ENCODE results near the gene NBR1.
A peak's percentile ranks its signal among the peaks of the same experiment; 100 is the strongest.
"Not testable (repeated sequence)": the region's sequence is repeated elsewhere in the genome, so short reads cannot be mapped to it uniquely, and the experiment has no call there.

NBR1 gene

GRCh38 chr17:43155666-43156065, 15.3 kb upstream of the NBR1 start:
- intact Hi-C loops (cut with DNase I; ENCODE audit: low total_unique reads) = no loop called here
- TF ChIP-seq, protein P1, sequence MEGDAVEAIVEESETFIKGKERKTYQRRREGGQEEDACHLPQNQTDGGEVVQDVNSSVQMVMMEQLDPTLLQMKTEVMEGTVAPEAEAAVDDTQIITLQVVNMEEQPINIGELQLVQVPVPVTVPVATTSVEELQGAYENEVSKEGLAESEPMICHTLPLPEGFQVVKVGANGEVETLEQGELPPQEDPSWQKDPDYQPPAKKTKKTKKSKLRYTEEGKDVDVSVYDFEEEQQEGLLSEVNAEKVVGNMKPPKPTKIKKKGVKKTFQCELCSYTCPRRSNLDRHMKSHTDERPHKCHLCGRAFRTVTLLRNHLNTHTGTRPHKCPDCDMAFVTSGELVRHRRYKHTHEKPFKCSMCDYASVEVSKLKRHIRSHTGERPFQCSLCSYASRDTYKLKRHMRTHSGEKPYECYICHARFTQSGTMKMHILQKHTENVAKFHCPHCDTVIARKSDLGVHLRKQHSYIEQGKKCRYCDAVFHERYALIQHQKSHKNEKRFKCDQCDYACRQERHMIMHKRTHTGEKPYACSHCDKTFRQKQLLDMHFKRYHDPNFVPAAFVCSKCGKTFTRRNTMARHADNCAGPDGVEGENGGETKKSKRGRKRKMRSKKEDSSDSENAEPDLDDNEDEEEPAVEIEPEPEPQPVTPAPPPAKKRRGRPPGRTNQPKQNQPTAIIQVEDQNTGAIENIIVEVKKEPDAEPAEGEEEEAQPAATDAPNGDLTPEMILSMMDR (IDR thresholded peaks at IDR 0.05) = no peak
- no peak overlapping the region for H3K4me3 ChIP-seq

DNA sequence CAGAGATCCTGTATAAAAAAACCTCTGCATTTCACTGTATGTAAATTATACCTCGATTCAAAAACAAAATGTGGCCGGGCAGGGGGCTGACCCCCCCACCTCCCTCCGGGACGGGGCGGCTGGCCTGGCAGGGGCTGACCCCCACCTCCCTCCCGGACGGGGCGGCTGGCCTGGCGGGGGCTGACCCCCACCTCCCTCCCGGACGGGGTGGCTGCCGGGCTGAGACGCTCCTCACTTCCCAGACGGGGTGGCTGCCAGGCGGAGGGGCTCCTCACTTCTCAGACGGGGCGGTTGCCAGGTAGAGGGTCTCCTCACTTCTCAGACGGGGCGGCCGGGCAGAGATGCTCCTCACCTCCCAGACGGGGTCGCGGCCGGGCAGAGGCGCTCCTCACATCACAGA, 11.8 kb upstream of the NBR1 start:
- H3K4me3 ChIP-seq; H3K27me3 ChIP-seq; intact Hi-C loops (cut with DNase I; ENCODE audit: low total_unique reads); H3K9me3 ChIP-seq; H3K4me1 ChIP-seq; H3K27ac ChIP-seq; DNase-seq: not testable (repeated sequence)
- peaks cover 5 to 31% (median 5%) of the 10 kb centered on the region in 3 donors for H3K36me3 ChIP-seq

More at GRCh38 chr17:43155666-43156065, 15.3 kb upstream of the NBR1 start:
- Histone ChIP-seq H3K4me1 (no peaks in the 10 kb centered on the region), H3K36me3 (peaks cover 5 to 24% (median 5%) of the 10 kb centered on the region in 3 donors), H3K9me3 (no peaks in the 10 kb centered on the region), H3K27ac (no peak overlapping the region), H3K27me3 (no peaks in the 10 kb centered on the region)
- no peak for DNase-seq

- DNase-seq; H3K27ac ChIP-seq; H3K9me3 ChIP-seq; H3K4me3 ChIP-seq; H3K4me1 ChIP-seq; intact Hi-C loops (cut with DNase I; ENCODE audit: low total_unique reads); H3K27me3 ChIP-seq: not testable (repeated sequence)
- peaks cover 5 to 34% (median 5%) of the 10 kb centered on the region in 3 donors for H3K36me3 ChIP-seq
Measured at GRCh38 chr17:43159957-43160356, 11.1 kb upstream of the NBR1 start.

DNA sequence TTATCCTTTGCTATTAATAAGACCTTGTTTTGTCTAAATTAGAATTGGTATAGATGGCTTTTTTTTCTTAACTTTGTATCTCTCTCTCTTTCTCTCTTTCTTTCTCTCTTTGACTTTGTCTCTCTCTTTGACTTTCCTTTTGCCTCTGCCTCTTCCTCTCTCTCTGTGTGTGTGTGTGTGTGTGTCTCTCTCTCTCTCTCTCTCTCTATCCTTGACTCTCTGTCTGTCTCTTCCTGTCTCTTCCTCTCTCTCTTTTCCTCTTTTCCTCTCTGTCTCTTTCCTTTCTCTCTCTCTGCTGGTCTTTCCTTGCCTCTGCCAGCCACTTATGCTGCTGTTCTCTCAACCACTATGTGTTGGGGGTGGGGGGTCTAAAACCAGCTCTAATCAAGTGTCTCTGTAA, 5.0 kb upstream of the NBR1 start:
- H3K36me3 ChIP-seq = peaks cover 0 to 12% (median 0%) of the 10 kb centered on the region in 3 donors
- not testable (repeated sequence) for H3K27me3 ChIP-seq, H3K9me3 ChIP-seq, H3K4me3 ChIP-seq, H3K27ac ChIP-seq, DNase-seq
- intact Hi-C loops (cut with DNase I; ENCODE audit: low total_unique reads) = loop anchor here (5.0 kb wide), 1 partner anchor 39 kb away; the partner anchor contains the start of gene BRCA1
- H3K4me1 ChIP-seq = peaks cover 0 to 15% (median 9%) of the 10 kb centered on the region in 4 donors

- TF ChIP-seq, protein P1 (IDR thresholded peaks at IDR 0.05) = no peak
- Histone ChIP-seq H3K9me3 (no peaks in the 10 kb centered on the region), H3K4me3 (peak overlapping the region; percentile 85 to 86), H3K27me3 (no peaks in the 10 kb centered on the region), H3K36me3 (peaks cover 0 to under 1% (median 0%) of the 10 kb centered on the region in 3 donors), H3K27ac (peak overlapping the region; percentile 96 to 98), H3K4me1 (peaks cover 11 to 44% (median 35%) of the 10 kb centered on the region in 4 donors)
- DNase-seq = peak; percentile 29 to 71
- intact Hi-C loops (cut with DNase I; ENCODE audit: low total_unique reads) = loop anchor here (5.0 kb wide), 1 partner anchor 42 kb away; the partner anchor contains the start of gene BRCA1
Measured at GRCh38 chr17:43169561-43170139, 1.4 kb upstream of the NBR1 start.

DNA sequence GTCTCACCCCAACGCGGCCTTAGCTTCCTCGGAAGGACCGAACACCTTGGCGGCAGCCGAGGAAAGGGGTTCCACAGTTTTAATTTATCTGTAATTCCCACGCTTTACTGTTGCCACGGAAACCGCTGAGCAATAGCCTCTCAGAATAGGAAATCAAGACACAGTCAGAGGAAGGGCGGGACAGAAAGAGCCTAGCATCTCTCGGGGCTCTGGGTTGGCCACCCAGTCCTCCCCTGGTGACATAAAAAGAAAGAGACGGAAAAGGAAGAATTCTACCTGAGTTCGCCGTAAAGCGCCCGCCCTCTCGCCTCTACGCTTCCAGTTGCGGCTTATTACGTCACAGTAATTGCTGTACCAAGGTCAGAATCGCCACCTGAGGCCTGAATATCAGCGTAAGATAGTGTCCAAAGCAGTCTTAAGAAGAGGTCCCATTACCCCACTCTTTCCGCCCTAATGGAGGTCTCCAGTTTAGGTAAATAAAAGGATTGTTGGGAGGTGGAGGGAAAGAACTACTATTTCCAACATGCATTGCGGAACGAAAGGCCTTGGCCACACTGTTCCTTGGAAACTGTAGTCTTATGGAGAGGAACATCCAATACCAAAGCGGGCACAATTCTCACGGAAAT, 761 bp upstream of the NBR1 start:
- Histone ChIP-seq H3K27ac (peak overlapping the region; percentile 96 to 98), H3K4me3 (peak overlapping the region; percentile 85 to 86), H3K4me1 (peaks cover 11 to 50% (median 39%) of the 10 kb centered on the region in 4 donors), H3K9me3 (no peaks in the 10 kb centered on the region), H3K36me3 (no peaks in the 10 kb centered on the region), H3K27me3 (no peaks in the 10 kb centered on the region)
- TF ChIP-seq, protein P1 (IDR thresholded peaks at IDR 0.05) = peak in 1 of 2 experiments; percentile 24
- intact Hi-C loops (cut with DNase I; ENCODE audit: low total_unique reads) = no loop called here
- DNase-seq = peak; percentile 96
